G401.6 (cell line): ENCODE data around the gene PLXND1.

Experiments used
- FAIRE-seq: peaks from 2 replicates; lab custom pipeline; 2012; peaks lifted over from hg19 to GRCh38; lab: Jason Lieb, UNC

PLXND1 gene

GRCh38 chr3:129601713-129602112 lies 4.8 kb downstream of the PLXND1 start:
- FAIRE-seq = no peak

GRCh38 chr3:129600348-129600747 lies 6.1 kb downstream of the PLXND1 start:
- no peak for FAIRE-seq

GRCh38 chr3:129599607-129600006 lies 6.9 kb downstream of the PLXND1 start:
- peak; percentile 6 for FAIRE-seq

GRCh38 chr3:129599073-129599472 lies 7.4 kb downstream of the PLXND1 start:
- FAIRE-seq = no peak

- FAIRE-seq = no peak
Measured at GRCh38 chr3:129598484-129598883, 8.0 kb downstream of the PLXND1 start.

GRCh38 chr3:129598000-129598381 lies 8.5 kb downstream of the PLXND1 start:
- no peak for FAIRE-seq

- no peak for FAIRE-seq
Measured at GRCh38 chr3:129597087-129597999, 9.1 kb downstream of the PLXND1 start.

- FAIRE-seq = no peak
Measured at GRCh38 chr3:129596194-129597086, 10.0 kb downstream of the PLXND1 start.

- FAIRE-seq = no peak
Measured at GRCh38 chr3:129595544-129596193, 10.8 kb downstream of the PLXND1 start.

- FAIRE-seq = no peak
Measured at GRCh38 chr3:129594907-129595390, 11.5 kb downstream of the PLXND1 start.

GRCh38 chr3:129594409-129594808 lies 12.1 kb downstream of the PLXND1 start:
- FAIRE-seq = peak; percentile 74

GRCh38 chr3:129593595-129594339 lies 12.7 kb downstream of the PLXND1 start:
- FAIRE-seq = no peak

GRCh38 chr3:129593230-129593594 lies 13.3 kb downstream of the PLXND1 start:
- no peak for FAIRE-seq

- no peak for FAIRE-seq
Measured at GRCh38 chr3:129592381-129593131, 13.9 kb downstream of the PLXND1 start.

GRCh38 chr3:129591932-129592331 lies 14.5 kb downstream of the PLXND1 start:
- FAIRE-seq = no peak

GRCh38 chr3:129590215-129590614 lies 16.3 kb downstream of the PLXND1 start:
- FAIRE-seq = no peak

- no peak for FAIRE-seq
Measured at GRCh38 chr3:129587566-129588210, 18.8 kb downstream of the PLXND1 start.

- FAIRE-seq = no peak
Measured at GRCh38 chr3:129586746-129587430, 19.6 kb downstream of the PLXND1 start.

- FAIRE-seq = no peak
Measured at GRCh38 chr3:129585949-129586657, 20.4 kb downstream of the PLXND1 start.
